UCSD-AML1 (cell line): ENCODE results near the gene TBL2.
"Not testable (repeated sequence)": the region's sequence is repeated elsewhere in the genome, so short reads cannot be mapped to it uniquely, and the experiment has no call there.

Source experiments
- DNase-seq: peaks from one replicate; lab custom pipeline; 2025; ENCODE audit not compliant: unreplicated experiment; lab: John Stamatoyannopoulos, UW

The TBL2 gene

DNA sequence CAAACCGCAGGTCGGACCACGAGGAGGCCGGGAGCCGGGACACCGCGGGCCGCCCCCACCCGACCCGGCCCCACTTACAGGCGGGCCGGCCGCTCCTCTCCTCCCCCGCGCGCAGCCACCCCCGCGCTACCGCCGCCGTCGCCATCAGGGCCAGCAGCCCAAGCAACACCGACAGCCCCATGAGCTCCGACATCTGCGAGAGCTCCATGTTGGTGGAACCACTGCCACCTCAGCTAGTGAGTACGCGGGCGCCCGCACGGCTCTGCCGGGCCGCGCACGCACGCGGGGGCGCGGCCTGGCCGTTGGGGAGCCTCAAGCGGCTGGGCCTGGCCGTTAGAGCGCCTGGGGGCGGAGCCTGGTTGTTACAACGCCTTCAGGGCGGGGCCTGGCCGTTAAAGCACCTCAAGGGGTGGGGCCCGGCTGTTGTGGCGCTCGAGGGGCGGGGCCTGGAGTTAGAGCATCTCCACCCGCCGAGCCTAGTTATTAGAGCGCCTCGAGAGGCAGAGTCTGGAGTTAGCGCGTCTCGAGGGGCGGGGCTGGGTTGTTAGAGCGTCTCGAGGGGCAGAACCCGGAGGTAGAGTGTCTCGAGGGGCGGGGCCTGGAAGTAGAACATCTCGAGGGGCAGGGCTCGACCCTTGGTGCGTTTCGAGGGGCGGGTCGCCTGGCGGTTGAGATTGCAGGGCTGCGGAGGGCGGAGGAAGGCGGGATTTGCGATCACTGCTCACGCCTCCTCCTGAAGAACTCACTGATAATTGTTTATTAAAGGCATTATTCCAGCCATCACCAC lies at the start of gene TBL2:
Gene TBL2 (minus strand): TSS at position 238 of the 787 bp plus-strand sequence. CDS start 30 bp downstream, at position 208.
- peak; percentile 94 for DNase-seq

- no peak for DNase-seq
Measured at GRCh38 chr7:73626814-73627213, 48.4 kb upstream of the TBL2 start.

- no peak for DNase-seq
Measured at GRCh38 chr7:73625276-73625675, 46.9 kb upstream of the TBL2 start.

- DNase-seq: no peak
Measured at GRCh38 chr7:73624669-73625001, 46.3 kb upstream of the TBL2 start.

DNA sequence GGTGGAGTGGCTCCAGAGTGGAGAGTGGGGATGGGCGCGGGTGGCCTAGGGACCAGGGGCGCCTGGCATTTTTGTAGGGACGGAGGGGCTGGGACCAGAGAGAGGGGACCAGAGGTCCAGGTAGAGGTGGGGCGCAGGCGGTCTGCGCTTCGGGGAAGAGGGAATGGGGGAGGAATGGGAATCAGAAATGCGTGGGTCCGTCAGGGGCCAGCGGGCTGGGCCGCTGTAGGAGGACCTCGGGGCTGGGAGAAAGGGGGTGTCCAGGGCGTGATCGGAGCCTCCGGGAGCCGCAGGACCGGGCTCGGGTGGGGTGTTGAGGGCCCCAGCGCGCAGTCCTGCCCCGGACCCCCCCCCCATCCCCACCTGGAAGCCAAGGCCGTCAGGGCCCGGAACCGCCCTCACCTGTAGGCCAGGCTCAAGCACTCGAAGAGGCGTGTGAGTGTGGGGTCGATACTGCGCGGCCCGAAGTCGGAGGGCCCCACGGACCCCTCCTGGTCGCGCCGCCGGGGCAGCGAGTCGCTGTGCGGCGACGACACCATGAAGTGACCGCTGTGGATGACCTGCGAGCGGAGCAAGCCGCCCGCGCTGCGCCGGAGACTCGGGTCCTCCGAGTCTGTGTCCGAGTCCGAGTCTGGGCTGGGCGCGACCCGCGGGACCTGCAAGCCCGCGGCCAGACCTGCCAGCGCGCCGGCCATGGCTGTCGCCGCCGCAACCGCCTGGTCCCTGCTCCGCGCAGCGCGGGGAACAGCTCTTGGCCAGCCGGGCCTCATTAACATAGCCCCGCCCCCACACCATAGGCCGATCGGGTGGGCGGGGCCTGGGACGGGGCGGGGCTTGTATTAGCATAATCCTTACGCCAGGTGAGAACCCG lies 45.7 kb upstream of the TBL2 start, which contains the start of gene MLXIPL:
Gene MLXIPL (minus strand): TSS at position 725 of the 871 bp plus-strand sequence. CDS start 30 bp downstream, at position 695.
- no peak for DNase-seq

DNA sequence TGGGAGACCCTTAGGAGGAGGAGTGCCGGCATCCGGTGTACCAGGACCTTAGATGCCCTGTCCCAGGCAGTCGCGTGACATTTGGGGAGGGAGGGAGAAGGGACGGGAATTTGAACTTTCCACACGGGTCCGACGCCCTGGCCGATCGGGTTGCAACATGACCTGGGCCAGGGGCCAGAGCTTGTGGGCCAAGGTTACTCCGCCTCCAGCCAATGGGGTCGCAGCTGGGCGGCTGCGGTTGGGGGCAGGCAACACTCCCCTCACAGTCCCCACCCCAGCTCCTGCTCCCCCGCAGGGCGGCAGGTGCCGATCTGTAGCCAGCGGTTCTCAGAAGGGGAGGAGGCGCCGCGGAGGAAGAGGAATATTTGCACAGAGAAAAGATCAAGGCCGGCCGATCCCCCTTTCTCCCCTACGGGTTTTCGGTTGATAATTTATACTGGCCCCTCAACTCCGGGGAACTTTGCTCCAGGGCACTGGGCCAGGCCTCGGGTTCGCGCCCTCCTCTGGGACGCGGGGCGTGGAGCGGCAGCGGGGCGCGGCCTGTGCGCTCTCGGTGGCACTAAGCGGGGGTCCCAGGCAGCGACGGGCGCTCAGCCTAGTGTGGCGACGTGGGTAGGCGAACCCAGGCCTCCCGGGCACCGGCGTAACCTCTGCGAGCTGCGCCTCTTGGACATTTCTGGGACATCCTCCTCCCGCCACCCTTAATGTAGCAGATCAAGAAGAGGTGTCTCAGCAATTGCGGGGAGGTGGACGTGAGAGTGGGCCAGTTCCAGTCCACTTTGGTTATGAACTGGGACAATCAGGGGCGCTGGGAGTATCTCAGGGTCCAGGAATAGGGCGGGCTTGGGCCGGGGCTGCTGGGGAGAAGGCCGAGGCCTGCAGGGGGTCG lies 44.8 kb upstream of the TBL2 start:
- DNase-seq: no peak

DNA sequence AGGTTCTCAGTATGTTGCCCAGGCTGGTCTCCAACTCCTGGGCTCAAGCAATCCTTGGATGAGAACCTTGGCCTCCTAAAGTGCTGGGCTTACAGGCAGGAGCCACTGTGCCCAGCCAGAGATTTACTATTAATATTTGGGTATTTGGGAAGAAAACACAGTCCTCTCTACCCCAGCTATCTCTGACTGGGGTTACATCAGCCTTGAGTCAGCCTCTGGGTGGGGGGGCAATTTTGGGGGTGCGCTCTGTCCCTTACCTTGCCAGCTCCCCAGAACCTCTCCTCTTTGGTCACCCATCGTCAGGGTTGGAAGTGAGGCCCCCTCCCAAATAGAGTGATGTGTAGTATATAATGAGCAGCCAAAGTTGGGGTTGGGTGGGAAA lies 44.1 kb upstream of the TBL2 start:
- no peak for DNase-seq

- no peak for DNase-seq
Measured at GRCh38 chr7:73621168-73622063, 43.0 kb upstream of the TBL2 start.

DNA sequence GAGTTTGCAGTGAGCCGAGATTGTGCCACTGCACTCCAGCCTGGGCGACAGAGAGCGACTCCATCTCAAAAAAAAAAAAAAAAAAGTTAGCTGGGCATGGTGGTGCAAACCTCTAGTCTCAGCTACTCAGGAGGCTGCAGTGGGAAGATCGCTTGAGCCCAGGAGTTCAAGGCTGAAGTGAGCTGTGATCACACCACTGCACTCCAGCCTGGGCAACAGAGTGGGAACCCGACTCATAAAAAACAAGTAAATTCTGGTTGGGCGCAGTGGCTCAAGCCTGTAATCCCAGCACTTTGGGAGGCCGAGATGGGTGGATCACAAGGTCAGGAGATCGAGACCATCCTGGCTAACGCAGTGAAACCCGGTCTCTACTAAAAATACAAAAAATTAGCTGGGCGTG lies 41.0 kb upstream of the TBL2 start:
- not testable (repeated sequence) for DNase-seq

GRCh38 chr7:73618538-73618937 lies 40.2 kb upstream of the TBL2 start:
- no peak for DNase-seq

DNA sequence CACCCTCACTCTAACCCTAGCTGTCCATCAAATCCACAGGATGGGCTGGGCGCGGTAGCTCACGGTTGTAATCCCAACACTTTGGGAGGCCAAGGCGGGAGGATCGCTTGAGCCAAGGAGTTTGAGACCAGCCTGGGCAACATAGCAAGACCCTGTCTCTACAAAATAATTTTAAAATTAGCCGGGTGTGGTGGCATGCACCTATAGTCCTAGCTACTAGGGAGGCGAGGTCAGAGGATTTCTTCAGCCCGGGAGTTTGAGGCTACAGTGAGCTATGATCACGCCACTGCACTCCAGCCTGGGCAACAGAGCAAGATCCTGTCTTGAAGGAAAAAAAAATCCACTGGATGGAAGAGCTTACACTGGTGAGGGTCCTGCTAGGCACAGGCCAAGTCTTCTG lies 39.1 kb upstream of the TBL2 start:
- not testable (repeated sequence) for DNase-seq

DNA sequence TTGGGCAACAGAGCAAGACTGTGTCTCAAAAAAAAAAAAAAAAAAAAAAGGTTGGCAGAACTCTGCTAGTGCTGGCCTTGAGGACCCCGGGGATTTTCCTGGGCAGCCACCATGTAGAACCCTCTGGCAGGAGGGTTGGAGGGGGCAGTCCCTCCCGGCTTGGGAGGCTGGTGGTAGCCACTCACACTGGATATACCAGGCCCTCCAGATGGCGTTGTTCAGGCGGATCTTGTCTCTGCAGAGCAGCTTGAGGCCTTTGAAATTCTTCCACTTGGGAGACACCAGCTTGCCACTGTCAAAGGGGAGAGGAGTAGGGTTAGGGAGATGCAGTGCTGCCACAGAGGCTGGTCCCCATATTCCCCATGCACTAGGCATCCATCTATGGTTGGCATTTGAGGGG lies 37.5 kb upstream of the TBL2 start:
- no peak for DNase-seq

GRCh38 chr7:73614937-73615336 lies 36.6 kb upstream of the TBL2 start:
- DNase-seq: not testable (repeated sequence)

DNA sequence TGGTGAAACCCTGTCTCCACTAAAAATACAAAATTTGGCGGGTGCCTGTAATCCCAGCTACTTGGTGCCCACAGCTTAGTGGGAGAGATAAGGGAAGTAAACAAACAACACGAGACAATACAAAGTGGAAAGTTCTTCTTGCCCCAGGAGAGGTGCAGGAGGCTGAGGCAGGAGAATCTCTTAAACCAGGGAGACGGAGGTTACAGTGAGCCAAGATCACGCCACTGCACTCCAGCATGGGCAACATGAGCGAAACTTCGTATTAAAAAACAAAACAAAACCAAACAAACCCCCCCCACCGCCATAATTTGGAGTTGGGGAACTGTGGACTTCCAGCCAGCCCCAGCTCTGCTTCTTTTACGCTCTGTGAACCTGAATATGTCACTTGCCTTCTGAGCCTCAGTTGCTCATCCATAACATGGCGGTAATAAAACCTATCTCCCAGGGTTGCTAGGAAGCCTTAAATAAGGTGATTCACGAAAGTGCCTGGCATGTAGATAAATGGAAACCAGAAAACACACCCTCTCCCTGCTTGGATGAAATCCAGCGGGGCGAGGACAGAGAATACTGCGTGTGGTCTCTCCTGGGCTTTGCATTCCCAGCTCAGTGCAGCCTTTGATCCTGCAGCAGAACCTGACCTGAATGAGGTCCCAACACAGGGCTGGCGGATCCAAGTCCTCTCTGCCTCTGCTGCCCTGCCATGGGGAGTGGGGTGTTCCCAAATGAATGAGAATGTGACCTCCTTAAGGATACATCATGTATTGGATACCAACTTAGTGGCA lies 35.8 kb upstream of the TBL2 start:
- DNase-seq: no peak

GRCh38 chr7:73612598-73613269 lies 34.4 kb upstream of the TBL2 start:
- peak; percentile 15 for DNase-seq

DNA sequence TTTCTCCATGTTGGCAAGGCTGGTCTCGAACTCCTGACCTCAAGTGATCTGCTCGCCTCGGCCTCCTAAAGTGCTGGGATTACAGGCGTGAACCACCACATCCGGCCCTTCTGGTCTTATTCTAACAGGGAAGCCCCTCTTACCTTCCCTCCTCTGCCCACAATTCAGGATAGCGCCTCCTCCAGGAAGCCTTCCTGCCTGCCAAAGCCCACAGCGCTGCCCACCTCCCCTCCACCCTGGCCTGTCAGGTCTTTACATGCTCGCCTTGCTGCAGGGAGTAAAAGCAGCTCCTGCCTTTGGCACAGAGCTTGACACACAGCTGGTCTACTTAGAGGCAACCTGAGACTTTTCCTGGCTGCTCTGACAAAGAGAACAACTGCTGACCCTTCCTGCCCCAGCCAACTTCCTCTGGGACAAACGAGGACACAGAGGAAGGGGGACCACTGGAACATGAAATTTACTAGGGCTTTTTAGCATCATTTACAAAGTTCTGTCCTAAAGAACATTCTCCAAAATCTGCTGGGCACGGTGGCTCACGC lies 32.7 kb upstream of the TBL2 start:
- DNase-seq: no peak

- no peak for DNase-seq
Measured at GRCh38 chr7:73610105-73610504, 31.7 kb upstream of the TBL2 start.

DNA sequence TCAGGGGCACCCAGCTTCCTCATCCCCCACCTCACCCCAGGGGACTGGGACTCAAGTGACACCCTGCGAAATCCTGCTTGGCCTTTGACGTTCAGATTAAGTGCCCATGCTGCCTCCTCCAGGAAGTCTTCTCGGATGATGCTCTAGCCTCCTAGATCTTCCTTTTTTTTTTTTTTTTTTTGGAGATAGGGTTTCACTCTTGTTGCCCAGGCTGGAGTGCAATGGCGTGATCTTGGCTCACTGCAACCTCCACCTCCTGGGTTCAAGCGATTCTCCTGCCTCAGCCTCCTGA lies 29.3 kb upstream of the TBL2 start:
- DNase-seq: not testable (repeated sequence)
